Peyer's patch (tissue), 4 donors: Measurements from ENCODE around the gene TSPAN17.

ENCODE experiments used
- POLR2A ChIP-seq, 2 donors: fragments of 450-650 bp; IDR thresholded peaks; one replicate each; pipeline ENCODE4 v1.5.1; 2017; ENCODE audit warnings: antibody characterized with exemption in 2 of 2, mild to moderate bottlenecking in 2 of 2, moderate library complexity in 2 of 2
- TF ChIP-seq, protein P1 (sequence below), 6 experiments: fragments of 450-650 bp in 4 of 6; fragments of 200-600 bp in 2 of 6; sonication (generic) in 1 of 6; IDR thresholded peaks; one replicate each; pipeline ENCODE4 v1.5.1; 2017 to 2019; ENCODE audit warnings: antibody characterized with exemption in 6 of 6, mild to moderate bottlenecking in 3 of 6, moderate library complexity in 1 of 6

DNA sequence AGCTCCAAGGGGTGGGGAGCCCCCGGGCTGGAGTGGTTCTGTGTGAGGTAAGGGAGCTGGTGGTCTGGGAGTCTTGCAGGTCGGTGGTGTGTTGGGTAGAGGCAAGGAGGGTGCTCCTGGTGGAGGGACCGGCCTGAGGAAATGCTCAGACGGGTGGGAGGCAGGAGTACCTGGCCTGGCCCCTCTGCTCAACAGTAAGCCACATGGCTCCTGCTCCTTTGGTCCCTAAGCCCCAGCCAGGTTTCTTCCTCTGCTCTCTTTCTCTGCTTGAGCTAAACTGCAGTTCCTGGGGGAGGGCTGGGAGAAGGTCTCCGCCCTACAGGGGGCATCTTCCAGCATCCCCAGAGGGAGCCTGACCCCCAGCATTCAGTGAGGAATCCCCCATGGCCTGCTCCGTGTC is 17.2 kb downstream of the TSPAN17 start:
- TF ChIP-seq, protein P1, sequence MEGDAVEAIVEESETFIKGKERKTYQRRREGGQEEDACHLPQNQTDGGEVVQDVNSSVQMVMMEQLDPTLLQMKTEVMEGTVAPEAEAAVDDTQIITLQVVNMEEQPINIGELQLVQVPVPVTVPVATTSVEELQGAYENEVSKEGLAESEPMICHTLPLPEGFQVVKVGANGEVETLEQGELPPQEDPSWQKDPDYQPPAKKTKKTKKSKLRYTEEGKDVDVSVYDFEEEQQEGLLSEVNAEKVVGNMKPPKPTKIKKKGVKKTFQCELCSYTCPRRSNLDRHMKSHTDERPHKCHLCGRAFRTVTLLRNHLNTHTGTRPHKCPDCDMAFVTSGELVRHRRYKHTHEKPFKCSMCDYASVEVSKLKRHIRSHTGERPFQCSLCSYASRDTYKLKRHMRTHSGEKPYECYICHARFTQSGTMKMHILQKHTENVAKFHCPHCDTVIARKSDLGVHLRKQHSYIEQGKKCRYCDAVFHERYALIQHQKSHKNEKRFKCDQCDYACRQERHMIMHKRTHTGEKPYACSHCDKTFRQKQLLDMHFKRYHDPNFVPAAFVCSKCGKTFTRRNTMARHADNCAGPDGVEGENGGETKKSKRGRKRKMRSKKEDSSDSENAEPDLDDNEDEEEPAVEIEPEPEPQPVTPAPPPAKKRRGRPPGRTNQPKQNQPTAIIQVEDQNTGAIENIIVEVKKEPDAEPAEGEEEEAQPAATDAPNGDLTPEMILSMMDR (IDR thresholded peaks at IDR 0.05): no peak
- no peak for TF ChIP-seq POLR2A (IDR thresholded peaks at IDR 0.05)
